Transverse colon (tissue), 4 donors: ENCODE results near the gene ZNF77. TPM values are rescaled to one million over a fixed set of nuclear protein-coding genes. Genes with fewer than 3 reads are reported as not detected.

Experiments used
- total RNA-seq, 4 donors: library from RNA; depleted of rRNA; stranded (reverse); fragments of >200 nt; gene quantifications; one replicate each; pipeline ENCODE4 v1.1.0, GENCODE V29; 2016

Gene ZNF77
- total RNA-seq, 4 donors from 2014 or later = 4.2 to 9.3 (median 5.1) TPM; not detected in 1

Other genes starting within 250 kb of the ZNF77 start
- 10 to 100 TPM in 1 of 4 donors, 1 to 10 TPM in 3; 1.6 to 13.1 (median 4.0) TPM for gene GNG7, start 242.3 kb downstream of the ZNF77 start, total RNA-seq
- 1 to 10 TPM in 1 of 4 donors, under 1 TPM in 2, not detected in 1; 0.41 to 1.4 (median 0.64) TPM for gene DIRAS1, start 223.6 kb downstream of the ZNF77 start, total RNA-seq
- 10 to 100 TPM; 10.1 to 40.4 (median 24.7) TPM for gene SLC39A3, start 205.0 kb downstream of the ZNF77 start, total RNA-seq
- 10 to 100 TPM; 37.0 to 66.6 (median 47.5) TPM for gene SGTA, start 161.7 kb downstream of the ZNF77 start, total RNA-seq
- 100 to 1,000 TPM in 1 of 4 donors, 10 to 100 TPM in 3; 32.9 to 149 (median 42.0) TPM for gene THOP1, start 159.5 kb downstream of the ZNF77 start, total RNA-seq
- gene ZNF554, start 125.1 kb downstream of the ZNF77 start, total RNA-seq = 10 to 100 TPM in 1 of 4 donors, 1 to 10 TPM in 2, under 1 TPM in 1; 0.75 to 10.2 (median 4.9) TPM
- 1 to 10 TPM; 2.6 to 6.4 (median 3.9) TPM for gene ZNF555, start 103.5 kb downstream of the ZNF77 start, total RNA-seq
- not detected for gene ZNF556, start 77.6 kb downstream of the ZNF77 start, total RNA-seq
- 10 to 100 TPM in 3 of 4 donors, 1 to 10 TPM in 1; 1.2 to 22.1 (median 14.1) TPM for gene ZNF57, start 44.0 kb downstream of the ZNF77 start, total RNA-seq
- not detected for gene TLE6, start 32.6 kb upstream of the ZNF77 start, total RNA-seq
- 10 to 100 TPM; 31.4 to 70.0 (median 47.5) TPM for gene TLE2, start 84.3 kb upstream of the ZNF77 start, total RNA-seq
- 100 to 1,000 TPM; 307 to 561 (median 400) TPM for gene TLE5, start 117.5 kb upstream of the ZNF77 start, total RNA-seq
- 100 to 1,000 TPM; 160 to 467 (median 242) TPM for gene GNA11, start 149.4 kb upstream of the ZNF77 start, total RNA-seq
- gene GNA15, start 191.1 kb upstream of the ZNF77 start, total RNA-seq = 1 to 10 TPM in 2 of 4 donors, not detected in 2; 1.9 to 2.2 TPM
- 10 to 100 TPM in 1 of 4 donors, 1 to 10 TPM in 1, under 1 TPM in 1, not detected in 1; 0.68 to 14.6 (median 6.0) TPM for gene S1PR4, start 233.8 kb upstream of the ZNF77 start, total RNA-seq
- gene NCLN, start 241.0 kb upstream of the ZNF77 start, total RNA-seq = 100 to 1,000 TPM in 2 of 4 donors, 10 to 100 TPM in 2; 65.4 to 142 (median 102) TPM